A549 (cell line): ENCODE results near the gene DPP7. TPM values are rescaled to one million over a fixed set of nuclear protein-coding genes. Genes with fewer than 3 reads are reported as not detected.

Source experiments
- ATAC-seq, 2 experiments: fragments of 200-7000 bp in 1 of 2; fragments of >200 bp in 1 of 2; cut with Nextera tagmentation in 1 of 2; cut with Tn5 transposase in 1 of 2; 3 replicates each; pipeline versions ENCODE4 v1.8.0 to v1.9.1; 2018 to 2020; ENCODE audit warnings: mild to moderate bottlenecking in 1 of 2, moderate library complexity in 1 of 2
- CTCF ChIA-PET: fragments of 300-600 bp; sonication (Branson Sonifier 250); formaldehyde crosslinking; extraction: SDS; loops from one replicate; lab custom pipeline; 2021; ENCODE audit warnings: antibody characterized with exemption, inconsistent platforms; lab: Yijun Ruan, JAX
- POLR2A ChIA-PET: fragments of 350-600 bp; formaldehyde crosslinking; extraction: SDS; loops from one replicate; lab custom pipeline; 2021; ENCODE audit warnings: antibody characterized with exemption, inconsistent platforms; lab: Yijun Ruan, JAX
- DNase-seq, 2 experiments: peaks; one replicate each; pipeline versions ENCODE4 v3.0.0 to v3.0.0-alpha.2; 2011 to 2016; ENCODE audit warnings: low read depth in 1 of 2, low spot score in 1 of 2
- FAIRE-seq: peaks from 2 replicates; lab custom pipeline; 2011; peaks lifted over from hg19 to GRCh38; lab: Jason Lieb, UNC
- H3K27ac ChIP-seq, 2 experiments: fragments of >200 bp; sonication (Bioruptor Twin); formaldehyde crosslinking; 3 replicates each; pipeline ENCODE4 v1.5.1; 2016 to 2017
- H3K4me1 ChIP-seq: fragments of >200 bp; sonication (Bioruptor Twin); formaldehyde crosslinking; 3 replicates; pipeline ENCODE4 v1.6.1; 2016
- H3K4me2 ChIP-seq: fragments of >200 bp; sonication (Bioruptor Twin); formaldehyde crosslinking; 3 replicates; pipeline ENCODE4 v1.6.1; 2016
- H3K4me3 ChIP-seq: fragments of >200 bp; sonication (Bioruptor Twin); formaldehyde crosslinking; 3 replicates; pipeline ENCODE4 v1.5.1; 2016
- H3K9me3 ChIP-seq: fragments of >200 bp; sonication (Bioruptor Twin); formaldehyde crosslinking; 3 replicates; pipeline ENCODE4 v1.6.1; 2016
- ATOH8 ChIP-seq: fragments of 250-450 bp; sonication (Bioruptor Pico); IDR thresholded peaks from 2 replicates; pipeline ENCODE4 v1.5.0; 2020; ENCODE audit warnings: low read depth, mild to moderate bottlenecking, moderate library complexity
- CBX2 ChIP-seq: fragments of 200-600 bp; sonication (generic); IDR thresholded peaks from 2 replicates; pipeline ENCODE4 v1.6.1; 2016; ENCODE audit warnings: low read depth, mild to moderate bottlenecking, borderline replicate concordance
- CBX8 ChIP-seq: fragments of 200-600 bp; sonication (generic); IDR thresholded peaks from 2 replicates; pipeline ENCODE4 v1.6.1; 2016
- CEBPB ChIP-seq, 2 experiments: fragments of >200 bp in 1 of 2; sonication (Bioruptor Twin) in 1 of 2; formaldehyde crosslinking in 1 of 2; IDR thresholded peaks; 2 replicates each; pipeline ENCODE4 v1.6.1; 2012 to 2016
- CHD2 ChIP-seq: fragments of 150-350 bp; IDR thresholded peaks from 2 replicates; pipeline ENCODE4 v1.6.1; 2014; ENCODE audit warnings: low read length; ENCODE audit not compliant: partially characterized antibody
- CTCF ChIP-seq: fragments of >200 bp; sonication (Bioruptor Twin); formaldehyde crosslinking; IDR thresholded peaks from 3 replicates; pipeline ENCODE4 v1.5.1; 2016
- EHMT2 ChIP-seq: fragments of 200-600 bp; sonication (generic); IDR thresholded peaks from 2 replicates; pipeline ENCODE4 v1.6.1; 2016; ENCODE audit warnings: antibody characterized with exemption, low read depth, mild to moderate bottlenecking, moderate library complexity
- FOSB ChIP-seq: fragments of 250-450 bp; sonication (Bioruptor Pico); IDR thresholded peaks from 2 replicates; pipeline ENCODE4 v1.5.0; 2020; ENCODE audit warnings: mild to moderate bottlenecking, moderate library complexity
- HEYL ChIP-seq: fragments of 250-450 bp; sonication (Bioruptor Pico); IDR thresholded peaks from 2 replicates; pipeline ENCODE4 v1.8.0; 2021; ENCODE audit warnings: mild to moderate bottlenecking, moderate library complexity
- HMGXB4 ChIP-seq: fragments of 250-450 bp; sonication (Bioruptor Pico); IDR thresholded peaks from 2 replicates; pipeline ENCODE4 v1.5.0; 2021; ENCODE audit warnings: mild to moderate bottlenecking, moderate library complexity, borderline replicate concordance
- HOXB13 ChIP-seq: fragments of 250-450 bp; sonication (Bioruptor Pico); IDR thresholded peaks from 2 replicates; pipeline ENCODE4 v1.5.0; 2020; ENCODE audit warnings: low read depth, mild to moderate bottlenecking, moderate library complexity
- HOXB5 ChIP-seq: fragments of 250-450 bp; sonication (Bioruptor Pico); IDR thresholded peaks from 2 replicates; pipeline ENCODE4 v1.5.0; 2020; ENCODE audit warnings: mild to moderate bottlenecking, moderate library complexity
- JUN ChIP-seq, 2 experiments: fragments of >200 bp; sonication (Bioruptor Twin); formaldehyde crosslinking; IDR thresholded peaks; 2 replicates in 1 of 2; 3 replicates in 1 of 2; pipeline ENCODE4 v1.6.1; 2016 to 2017
- KDM1A ChIP-seq: fragments of 200-600 bp; sonication (generic); IDR thresholded peaks from 2 replicates; pipeline ENCODE4 v1.6.1; 2016; ENCODE audit warnings: low read depth, mild to moderate bottlenecking
- MAFK ChIP-seq: fragments of 450-650 bp; IDR thresholded peaks from 2 replicates; pipeline ENCODE4 v1.6.1; 2014; ENCODE audit not compliant: partially characterized antibody
- MYC ChIP-seq: IDR thresholded peaks from 2 replicates; pipeline ENCODE4 v1.6.1; 2012; ENCODE audit warnings: mild to moderate bottlenecking, inconsistent platforms, low read length, improper control_type of control experiment, borderline replicate concordance
- NFE2L2 ChIP-seq: fragments of 150-350 bp; conservative IDR thresholded peaks from 2 replicates; pipeline ENCODE4 v1.6.1; 2014; ENCODE audit warnings: low read length
- NPAS2 ChIP-seq: fragments of 250-450 bp; sonication (Bioruptor Pico); IDR thresholded peaks from 2 replicates; pipeline ENCODE4 v1.8.0; 2022; ENCODE audit warnings: mild to moderate bottlenecking, moderate library complexity, borderline replicate concordance
- NR3C1 ChIP-seq: fragments of >200 bp; sonication (Bioruptor Twin); formaldehyde crosslinking; IDR thresholded peaks from 3 replicates; pipeline ENCODE4 v1.6.1; 2017
- RCOR1 ChIP-seq: fragments of 150-350 bp; IDR thresholded peaks from 2 replicates; pipeline ENCODE4 v1.6.1; 2014; ENCODE audit warnings: antibody characterized with exemption, low read length, low read depth
- RFX5 ChIP-seq: fragments of 450-650 bp; IDR thresholded peaks from 2 replicates; pipeline ENCODE4 v1.7.1; 2014; ENCODE audit warnings: antibody characterized with exemption, mild to moderate bottlenecking, moderate library complexity
- SREBF2 ChIP-seq: fragments of 450-650 bp; IDR thresholded peaks from 2 replicates; pipeline ENCODE4 v1.6.1; 2014; ENCODE audit warnings: mild to moderate bottlenecking, moderate library complexity
- TFCP2L1 ChIP-seq: fragments of 250-450 bp; sonication (Bioruptor Pico); IDR thresholded peaks from 2 replicates; pipeline ENCODE4 v1.5.0; 2021; ENCODE audit warnings: mild to moderate bottlenecking
- TP53 ChIP-seq: fragments of 250-450 bp; sonication (Bioruptor Pico); IDR thresholded peaks from 2 replicates; pipeline ENCODE4 v1.5.0; 2021; ENCODE audit warnings: mild to moderate bottlenecking, moderate library complexity
- ZFP36 ChIP-seq: fragments of 450-650 bp; IDR thresholded peaks from 2 replicates; pipeline ENCODE4 v1.6.1; 2014; ENCODE audit warnings: borderline replicate concordance; ENCODE audit not compliant: partially characterized antibody
- ZSCAN20 ChIP-seq: fragments of 250-450 bp; sonication (Bioruptor Pico); IDR thresholded peaks from 2 replicates; pipeline ENCODE4 v1.8.0; 2022; ENCODE audit warnings: mild to moderate bottlenecking, moderate library complexity
- WGBS: methylation state at CpG from one replicate; pipeline ENCODE4 v1.1.6; 2017; ENCODE audit errors: missing lambda C conversion rate; 5-methylcytosine and 5-hydroxymethylcytosine counted together
- polyA plus RNA-seq, 4 experiments: library from polyadenylated mRNA; depleted of rRNA in 3 of 4; stranded (reverse); fragments of >200 nt; fragmentation: RNase III in 1 of 4; extraction: RNeasy Plus Mini Kit Qiagen cat#74134 plus additional on column Dnase treatment in 1 of 4; gene quantifications; 2 replicates in 3 of 4; 3 replicates in 1 of 4; pipeline ENCODE4 v1.2.3, GENCODE V29; 2011 to 2017
- TF ChIP-seq, protein P1 (sequence below): fragments of 150-350 bp; IDR thresholded peaks from 2 replicates; pipeline ENCODE4 v1.6.1; 2014; ENCODE audit warnings: low read depth, mild to moderate bottlenecking, low read length

The DPP7 gene
- polyA plus RNA-seq, 2 of the 4 experiments (the other 2 are of a cell fraction) = 27.6 to 71.8 TPM

- H3K27ac ChIP-seq = no peak overlapping the region
- TF ChIP-seq NR3C1 = no peak
- TF ChIP-seq KDM1A = no peak
- TF ChIP-seq CEBPB (IDR thresholded peaks at IDR 0.05) = no peak
- no peak for TF ChIP-seq RFX5
- TF ChIP-seq ATOH8 (CRISPR knock-in tag) = no peak
- TF ChIP-seq EHMT2 = no peak
- TF ChIP-seq MYC = no peak
- TF ChIP-seq NFE2L2 = no peak
- no peak for TF ChIP-seq HOXB13
- no peak for TF ChIP-seq RCOR1
- TF ChIP-seq SREBF2 = no peak
- no peak for TF ChIP-seq HMGXB4
- TF ChIP-seq CBX2 = no peak
- TF ChIP-seq, all 56 proteins: peak for 0
- H3K9me3 ChIP-seq = no peaks in the 10 kb centered on the region
- DNase-seq (no peak), ATAC-seq (no peak), FAIRE-seq (no peak)
- H3K4me2 ChIP-seq = no peak overlapping the region
- no peak overlapping the region for H3K4me3 ChIP-seq
- CTCF ChIA-PET = interaction anchor here (0.8 to 19.2 kb wide), 11 partner anchors 12 to 308 kb away, joined by 3 to 656 read pairs (median 15); partner anchors contain the start of genes ABCA2, ENTPD2, FUT7 and LCN8
- POLR2A ChIA-PET = no interaction called here
- WGBS = 89% methylated on average over 23 of the region's 23 CpGs
- peaks cover 20% of the 10 kb centered on the region for H3K4me1 ChIP-seq
Measured at GRCh38 chr9:137065336-137065967, 49.1 kb downstream of the DPP7 start.

- POLR2A ChIA-PET = no interaction called here
- H3K4me1 ChIP-seq = peaks cover 20% of the 10 kb centered on the region
- FAIRE-seq = no peak
- no peak for DNase-seq
- H3K4me2 ChIP-seq = no peak overlapping the region
- H3K4me3 ChIP-seq = no peak overlapping the region
- ATAC-seq = no peak
- TF ChIP-seq NFE2L2 (no peak), ZSCAN20 (CRISPR knock-in tag) (no peak), TFCP2L1 (no peak), HOXB5 (CRISPR knock-in tag) (no peak), FOSB (CRISPR knock-in tag) (no peak), MAFK (no peak), JUN (IDR thresholded peaks at IDR 0.05) (no peak), NPAS2 (CRISPR knock-in tag) (no peak), CBX8 (no peak), HEYL (no peak), SREBF2 (no peak), ZFP36 (no peak), CTCF (no peak), RCOR1 (no peak), TP53 (no peak), CHD2 (no peak)
- TF ChIP-seq, protein P1, sequence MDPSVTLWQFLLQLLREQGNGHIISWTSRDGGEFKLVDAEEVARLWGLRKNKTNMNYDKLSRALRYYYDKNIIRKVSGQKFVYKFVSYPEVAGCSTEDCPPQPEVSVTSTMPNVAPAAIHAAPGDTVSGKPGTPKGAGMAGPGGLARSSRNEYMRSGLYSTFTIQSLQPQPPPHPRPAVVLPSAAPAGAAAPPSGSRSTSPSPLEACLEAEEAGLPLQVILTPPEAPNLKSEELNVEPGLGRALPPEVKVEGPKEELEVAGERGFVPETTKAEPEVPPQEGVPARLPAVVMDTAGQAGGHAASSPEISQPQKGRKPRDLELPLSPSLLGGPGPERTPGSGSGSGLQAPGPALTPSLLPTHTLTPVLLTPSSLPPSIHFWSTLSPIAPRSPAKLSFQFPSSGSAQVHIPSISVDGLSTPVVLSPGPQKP = no peak
- H3K9me3 ChIP-seq = no peaks in the 10 kb centered on the region
- no peak overlapping the region for H3K27ac ChIP-seq
- CTCF ChIA-PET = interaction anchor here (0.5 to 19.2 kb wide), 19 partner anchors 8 to 307 kb away, joined by 3 to 656 read pairs (median 4); partner anchors contain the start of genes ABCA2, ENTPD2, FUT7 and LCN8
- WGBS = 88% methylated on average over 6 of the region's 12 CpGs
Measured at GRCh38 chr9:137064880-137065164, 49.7 kb downstream of the DPP7 start.
